ENCODE measurements around the gene VMP1.
A peak's percentile ranks its signal among the peaks of the same experiment; 100 is the strongest.
"Not testable (repeated sequence)": the region's sequence is repeated elsewhere in the genome, so short reads cannot be mapped to it uniquely, and the experiment has no call there.

VMP1 gene

DNA sequence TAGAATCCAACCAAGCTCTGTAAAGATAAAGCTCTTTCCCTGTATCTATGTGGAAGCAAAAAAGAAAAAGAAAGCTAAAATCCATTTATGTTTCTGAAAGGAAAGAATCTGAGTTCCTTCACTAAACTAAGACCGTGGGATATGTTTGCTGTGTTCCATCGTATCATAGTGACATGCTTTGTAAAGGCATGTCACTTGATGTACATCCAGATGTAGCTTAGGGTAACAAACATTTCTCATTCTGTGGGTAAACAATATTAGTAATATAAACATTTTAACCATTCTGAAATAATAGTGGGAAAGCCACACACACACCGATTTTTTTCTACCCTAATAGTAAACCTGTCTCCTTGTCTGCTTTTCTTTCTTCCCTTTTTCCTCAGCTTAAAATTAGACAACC, 107.2 kb downstream of the VMP1 start:
- no peak for DNase-seq

DNA sequence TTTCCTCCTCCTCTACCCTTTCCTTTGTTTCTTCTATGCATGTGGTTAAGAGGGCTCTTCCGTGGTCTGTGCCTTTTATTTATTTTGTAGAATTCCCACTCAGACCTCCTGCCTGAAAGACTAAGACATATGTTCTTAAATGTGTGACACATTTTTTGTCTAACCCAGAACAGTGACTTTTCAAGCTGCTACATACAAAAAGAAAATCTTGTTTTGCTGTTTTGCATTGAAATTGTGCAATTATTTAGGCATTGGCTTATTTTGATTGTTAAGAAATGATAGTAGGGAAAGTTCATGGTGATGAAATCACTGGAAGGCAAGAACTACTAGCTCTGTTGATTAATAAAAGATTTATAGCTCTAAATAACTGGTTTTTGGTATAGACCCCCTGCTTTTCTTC, 108.5 kb downstream of the VMP1 start:
- DNase-seq, result no peak

GRCh38 chr17:59825533-59826322, 118.3 kb downstream of the VMP1 start:
- DNase-seq, result no peak

DNA sequence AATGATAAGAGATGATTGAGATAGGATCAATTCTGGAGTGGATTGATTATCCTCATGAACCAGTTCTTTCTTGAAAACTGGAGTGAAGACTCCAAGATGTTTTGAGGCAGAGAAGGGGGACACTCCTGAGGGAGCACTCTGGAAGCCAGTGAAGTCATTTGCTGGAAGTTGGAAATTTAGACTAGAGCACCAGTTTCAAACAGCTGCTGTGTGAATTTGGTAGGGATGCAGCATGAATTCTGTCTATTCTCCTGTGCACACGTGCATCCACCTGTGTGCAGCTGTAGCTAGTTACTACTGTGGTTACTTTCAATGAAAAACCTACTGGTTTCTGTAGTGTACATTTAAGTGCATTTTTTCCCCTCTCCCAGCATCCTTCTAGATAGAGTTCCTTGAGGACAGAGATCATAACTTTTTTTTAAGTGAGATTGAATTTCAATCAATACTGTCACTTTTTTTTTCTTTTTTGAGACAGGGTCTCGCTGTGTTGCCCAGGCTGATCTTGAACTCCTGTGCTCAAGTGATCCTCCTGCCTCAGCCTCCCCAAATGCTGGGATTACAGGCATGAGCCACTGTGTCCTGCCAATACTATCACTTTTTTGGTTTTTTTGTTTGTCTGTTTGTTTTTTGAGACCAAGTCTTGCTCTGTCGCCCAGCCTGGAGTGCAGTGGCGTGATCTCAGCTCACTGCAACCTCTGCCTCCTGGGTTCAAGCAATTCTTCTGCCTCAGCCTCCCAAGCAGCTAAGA, 119.4 kb downstream of the VMP1 start:
- DNase-seq, result no peak

DNA sequence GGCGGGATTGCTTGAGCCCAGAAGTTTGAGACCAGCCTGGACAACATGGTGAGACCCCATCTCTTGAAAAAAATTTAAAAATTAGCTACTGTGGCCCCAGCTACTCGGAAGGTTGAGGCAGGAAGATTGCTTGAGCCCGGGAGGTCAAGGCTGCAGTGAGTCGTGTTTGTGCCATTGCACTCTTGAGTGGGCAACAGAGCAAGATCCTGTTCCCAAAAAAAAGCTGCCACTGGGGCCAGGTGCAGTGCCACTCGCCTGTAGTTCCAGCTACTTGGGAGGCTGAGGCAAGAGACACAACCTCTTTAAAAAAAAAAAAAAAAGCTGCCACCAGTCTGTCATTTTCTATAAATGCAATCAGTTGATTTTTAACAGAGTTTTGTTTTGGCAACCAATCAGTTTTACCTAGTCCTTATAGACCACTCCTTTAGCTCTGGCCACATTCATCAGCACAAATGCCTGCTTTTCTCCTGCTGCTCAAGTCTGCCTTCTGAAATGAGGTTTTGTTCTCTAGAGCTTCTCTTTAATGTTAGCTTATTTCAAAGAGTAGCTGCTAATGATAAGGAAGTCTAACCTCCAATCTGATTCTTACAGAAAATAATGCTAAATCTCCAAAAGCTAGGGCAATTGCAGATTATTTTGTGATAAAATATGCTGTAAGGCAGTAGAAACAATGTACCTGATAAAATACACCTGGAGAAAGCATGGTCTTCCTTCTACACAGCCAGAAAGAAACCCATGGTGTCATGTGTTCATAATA, 120.4 kb downstream of the VMP1 start:
- no peak for DNase-seq

GRCh38 chr17:59828478-59828760, 121.0 kb downstream of the VMP1 start:
- DNase-seq, result no peak

- peak; percentile 25 for DNase-seq
These were observed 121.4 kb downstream of the VMP1 start for GRCh38 chr17:59828819-59829216.

DNA sequence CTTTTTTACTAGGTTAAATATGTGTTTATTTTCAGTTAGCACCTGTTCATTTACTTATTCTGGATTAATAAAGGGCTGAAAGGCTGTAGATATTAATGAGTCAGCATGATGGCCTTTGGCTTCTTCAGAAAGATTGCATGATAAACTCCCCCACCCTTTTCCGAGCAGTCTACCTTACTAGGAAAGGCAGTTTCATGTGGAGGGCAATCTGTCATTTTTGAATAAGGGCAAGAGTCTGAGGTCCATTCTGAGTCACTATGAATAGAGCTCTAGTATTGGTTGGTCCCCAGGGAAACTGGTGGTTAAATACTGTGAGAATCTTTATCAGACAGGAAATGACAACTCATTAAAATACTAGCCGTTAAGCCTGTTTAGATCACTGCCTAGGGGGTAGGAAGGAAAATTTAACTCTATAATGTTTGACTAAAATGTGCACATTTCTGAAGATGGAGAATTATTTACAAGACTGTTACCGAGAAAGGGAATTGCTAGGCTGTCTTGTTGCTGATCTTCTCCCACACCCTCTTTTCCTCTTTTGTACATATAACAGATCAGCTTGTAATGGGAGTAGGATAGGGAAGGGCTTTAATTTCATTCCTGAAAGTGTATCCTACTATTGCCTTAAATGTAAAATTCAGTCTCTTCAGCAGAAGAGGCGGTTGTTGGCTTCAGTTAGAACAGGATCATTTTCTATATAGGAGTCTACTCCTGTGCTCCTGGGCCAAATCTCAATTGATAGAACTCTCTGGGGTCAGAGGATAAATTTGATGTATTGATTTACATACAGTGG, 122.0 kb downstream of the VMP1 start:
- DNase-seq, result peak; percentile 34

DNA sequence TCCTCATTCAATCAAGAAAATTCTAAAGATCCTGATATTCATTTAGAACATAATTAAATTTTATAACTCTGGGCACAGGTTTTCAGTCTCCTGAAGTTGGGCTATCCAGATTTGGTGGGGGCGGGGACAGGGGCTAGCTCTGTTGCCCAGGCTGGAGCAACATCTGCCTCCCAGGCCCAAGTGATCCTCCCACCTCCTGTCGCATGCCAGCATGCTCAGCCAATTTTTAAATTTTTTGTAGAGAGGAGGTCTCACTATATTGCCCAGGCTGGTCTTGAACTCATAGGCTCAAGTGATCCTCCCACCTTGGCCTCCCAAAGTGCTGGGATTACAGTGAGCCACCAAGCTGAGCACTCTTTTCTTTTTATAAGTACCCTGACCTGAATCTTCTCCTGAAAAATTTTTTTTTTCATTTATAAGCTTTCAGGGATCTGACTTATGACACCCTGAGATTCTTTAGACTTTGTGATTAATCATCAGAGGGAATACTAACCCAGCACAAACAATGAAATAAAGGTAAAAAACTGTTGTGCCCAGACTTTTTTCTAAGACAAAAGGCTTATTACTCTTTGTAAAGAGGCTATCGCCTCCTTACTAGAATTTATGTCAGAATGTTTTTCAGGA, 122.7 kb downstream of the VMP1 start:
- DNase-seq, result peak; percentile 26

DNA sequence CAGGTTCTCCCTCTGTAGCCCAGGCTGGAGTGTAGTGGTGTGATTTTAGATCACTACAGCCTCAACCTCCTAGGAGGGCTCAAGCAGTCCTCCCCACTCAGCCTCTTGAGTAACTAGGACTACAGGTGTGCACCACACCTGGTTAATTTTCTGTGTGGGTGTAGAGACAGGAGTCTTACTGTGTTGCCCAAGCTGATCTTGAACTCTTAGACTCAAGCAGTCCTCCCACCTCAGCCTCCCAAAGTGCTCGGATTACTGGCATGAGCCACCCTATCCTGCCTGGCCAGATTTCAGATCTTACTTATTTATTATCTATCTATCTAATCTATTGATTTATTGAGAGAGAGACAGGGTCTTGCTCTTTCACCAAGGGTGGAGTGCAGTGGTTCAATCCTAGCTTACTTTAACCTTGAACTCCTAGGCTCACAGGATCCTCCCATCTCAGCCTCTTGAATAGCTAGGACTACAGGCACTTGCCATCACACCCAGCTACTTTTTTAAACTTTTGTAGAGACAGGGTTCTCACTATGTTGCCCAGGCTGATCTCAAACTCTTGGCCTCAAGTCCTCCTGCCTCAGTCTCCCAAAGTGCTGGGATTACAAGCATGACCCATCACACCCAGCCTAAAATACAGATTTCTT, 123.5 kb downstream of the VMP1 start:
- DNase-seq, result no peak

DNA sequence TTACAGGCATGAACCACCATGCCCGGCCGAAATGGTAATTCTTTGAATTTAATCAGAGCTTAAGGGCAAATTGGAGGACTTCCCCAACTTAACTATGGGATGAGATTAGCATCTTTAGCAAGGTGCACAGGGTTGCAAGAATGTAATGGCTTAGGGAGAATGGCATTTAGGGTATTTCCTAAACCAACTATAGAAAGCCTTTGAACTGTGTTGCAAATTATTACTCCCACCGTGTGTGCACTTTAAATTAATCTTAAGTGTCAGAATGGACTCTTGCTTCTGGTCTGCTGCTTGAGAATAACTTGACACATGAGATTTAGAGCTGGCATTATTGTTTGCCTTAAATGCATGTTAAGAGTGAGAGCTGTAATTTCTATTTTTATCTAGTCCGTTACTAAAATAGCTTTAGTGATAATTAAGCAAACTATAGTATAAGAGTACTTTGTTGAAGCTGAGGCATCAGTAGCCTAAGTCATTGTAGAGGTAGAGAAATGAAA, 125.5 kb downstream of the VMP1 start:
- no peak for DNase-seq

GRCh38 chr17:59837308-59838051, 130.0 kb downstream of the VMP1 start:
- DNase-seq, result peak; percentile 60

- DNase-seq, result no peak
These were observed 130.8 kb downstream of the VMP1 start for GRCh38 chr17:59838052-59838916.

DNA sequence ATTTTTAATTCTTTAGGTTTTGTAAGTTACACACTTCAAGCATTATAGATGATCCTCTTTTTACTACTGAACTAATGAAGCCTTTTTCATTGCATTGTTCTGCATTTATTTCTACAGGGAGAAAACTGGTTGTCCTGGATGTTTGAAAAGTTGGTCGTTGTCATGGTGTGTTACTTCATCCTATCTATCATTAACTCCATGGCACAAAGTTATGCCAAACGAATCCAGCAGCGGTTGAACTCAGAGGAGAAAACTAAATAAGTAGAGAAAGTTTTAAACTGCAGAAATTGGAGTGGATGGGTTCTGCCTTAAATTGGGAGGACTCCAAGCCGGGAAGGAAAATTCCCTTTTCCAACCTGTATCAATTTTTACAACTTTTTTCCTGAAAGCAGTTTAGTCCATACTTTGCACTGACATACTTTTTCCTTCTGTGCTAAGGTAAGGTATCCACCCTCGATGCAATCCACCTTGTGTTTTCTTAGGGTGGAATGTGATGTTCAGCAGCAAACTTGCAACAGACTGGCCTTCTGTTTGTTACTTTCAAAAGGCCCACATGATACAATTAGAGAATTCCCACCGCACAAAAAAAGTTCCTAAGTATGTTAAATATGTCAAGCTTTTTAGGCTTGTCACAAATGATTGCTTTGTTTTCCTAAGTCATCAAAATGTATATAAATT, 132.3 kb downstream of the VMP1 start:
- no peak for DNase-seq

DNA sequence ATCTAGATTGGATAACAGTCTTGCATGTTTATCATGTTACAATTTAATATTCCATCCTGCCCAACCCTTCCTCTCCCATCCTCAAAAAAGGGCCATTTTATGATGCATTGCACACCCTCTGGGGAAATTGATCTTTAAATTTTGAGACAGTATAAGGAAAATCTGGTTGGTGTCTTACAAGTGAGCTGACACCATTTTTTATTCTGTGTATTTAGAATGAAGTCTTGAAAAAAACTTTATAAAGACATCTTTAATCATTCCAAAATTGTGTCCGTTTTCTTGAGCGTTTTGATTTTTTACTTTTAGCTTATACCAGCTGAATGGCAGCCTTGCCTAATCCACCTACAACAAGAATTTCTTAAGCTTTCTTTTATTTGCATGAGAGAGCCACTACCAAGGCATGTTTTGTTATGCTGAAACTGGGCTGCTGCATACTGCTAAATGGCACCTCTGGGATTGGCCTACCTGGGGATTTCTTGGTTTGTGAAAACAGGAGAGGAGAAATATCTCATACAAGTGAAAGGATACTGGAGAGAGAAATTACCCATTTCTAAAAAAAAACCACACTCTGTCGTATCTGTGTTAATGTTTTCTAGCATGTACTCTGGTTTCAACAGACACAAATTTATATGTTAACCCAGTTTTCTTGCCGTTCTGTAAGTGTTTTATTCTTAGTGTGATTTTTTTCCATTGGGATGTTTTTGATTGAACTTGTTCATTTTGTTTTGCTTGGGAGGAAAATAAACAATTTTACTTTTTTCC, 133.1 kb downstream of the VMP1 start:
- no peak for DNase-seq

- DNase-seq, result not testable (repeated sequence)
These were observed 133.8 kb downstream of the VMP1 start for GRCh38 chr17:59841091-59841881.

GRCh38 chr17:59841882-59842263, 134.4 kb downstream of the VMP1 start:
- DNase-seq, result not testable (repeated sequence)

Measured in NK-92 treated with Interleukin-12 subunit alpha and Interleukin-12 subunit beta, amount 100 ng/mL, for 24 hours (cell line).